NCI-H526 (cell line): ENCODE data around the gene SLC20A1.
"Not testable (repeated sequence)": the region's sequence is repeated elsewhere in the genome, so short reads cannot be mapped to it uniquely, and the experiment has no call there.

Experiments
- DNase-seq, 2 experiments: peaks; one replicate each; lab custom pipeline; 2025; lab: John Stamatoyannopoulos, UW

SLC20A1 gene

GRCh38 chr2:112646791-112647689 lies 1.3 kb downstream of the SLC20A1 start:
- DNase-seq: peak; percentile 13 to 52

- peak in 1 of 2 experiments; percentile 18 for DNase-seq
Observed at GRCh38 chr2:112648081-112648480, 2.3 kb downstream of the SLC20A1 start.

- no peak for DNase-seq
Observed at GRCh38 chr2:112656679-112657078, 10.9 kb downstream of the SLC20A1 start.

- DNase-seq: no peak
Observed at GRCh38 chr2:112658301-112658700, 12.6 kb downstream of the SLC20A1 start.

GRCh38 chr2:112658839-112659667 lies 13.3 kb downstream of the SLC20A1 start:
- DNase-seq: no peak

- DNase-seq: no peak
Observed at GRCh38 chr2:112660138-112660537, 14.4 kb downstream of the SLC20A1 start.

- no peak for DNase-seq
Observed at GRCh38 chr2:112661656-112662305, 16.0 kb downstream of the SLC20A1 start.

GRCh38 chr2:112662704-112663103 lies 17.0 kb downstream of the SLC20A1 start:
- no peak for DNase-seq

- no peak for DNase-seq
Observed at GRCh38 chr2:112664689-112665088, 18.9 kb downstream of the SLC20A1 start.

GRCh38 chr2:112665113-112665780 lies 19.5 kb downstream of the SLC20A1 start:
- DNase-seq: no peak

GRCh38 chr2:112666761-112667122 lies 21.0 kb downstream of the SLC20A1 start:
- no peak for DNase-seq

- not testable (repeated sequence) for DNase-seq
Observed at GRCh38 chr2:112667540-112667939, 21.8 kb downstream of the SLC20A1 start.

- DNase-seq: no peak
Observed at GRCh38 chr2:112669667-112670066, 23.9 kb downstream of the SLC20A1 start.

GRCh38 chr2:112670252-112671022 lies 24.7 kb downstream of the SLC20A1 start:
- DNase-seq: no peak

- no peak for DNase-seq
Observed at GRCh38 chr2:112671801-112672200, 26.1 kb downstream of the SLC20A1 start.

GRCh38 chr2:112673008-112673407 lies 27.3 kb downstream of the SLC20A1 start:
- DNase-seq: no peak

GRCh38 chr2:112674229-112674628 lies 28.5 kb downstream of the SLC20A1 start:
- no peak for DNase-seq

- DNase-seq: no peak
Observed at GRCh38 chr2:112679484-112679883, 33.7 kb downstream of the SLC20A1 start.

GRCh38 chr2:112680666-112681101 lies 34.9 kb downstream of the SLC20A1 start:
- no peak for DNase-seq

GRCh38 chr2:112682101-112682500 lies 36.4 kb downstream of the SLC20A1 start:
- no peak for DNase-seq
